NCI-H524 (cell line): Measurements from ENCODE around the gene GMIP.
"Not testable (repeated sequence)": the region's sequence is repeated elsewhere in the genome, so short reads cannot be mapped to it uniquely, and the experiment has no call there.

Experiments
- DNase-seq, 2 experiments: peaks; one replicate each; lab custom pipeline; 2025; lab: John Stamatoyannopoulos, UW

GMIP gene

DNA sequence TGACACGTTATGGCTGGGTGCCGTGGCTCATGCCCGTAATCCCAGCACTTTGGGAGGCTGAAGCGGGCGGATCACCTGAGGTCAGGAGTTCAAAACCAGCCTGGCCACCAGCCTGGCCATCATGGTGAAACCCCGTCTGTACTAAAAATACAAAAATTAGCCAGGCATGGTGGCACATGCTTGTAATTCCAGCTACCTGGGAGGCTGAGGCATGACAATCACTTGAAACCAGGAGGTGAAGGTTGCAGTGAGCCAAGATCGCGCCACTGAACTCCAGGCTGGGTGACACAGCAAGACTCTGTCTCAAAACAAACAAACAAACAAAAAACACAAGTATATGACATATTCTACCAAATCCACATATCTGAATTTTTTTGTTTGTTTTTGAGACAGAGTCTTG is 36.8 kb downstream of the GMIP start:
- not testable (repeated sequence) for DNase-seq

- DNase-seq = peak in 1 of 2 experiments; percentile 54
These were observed 37.4 kb downstream of the GMIP start for GRCh38 chr19:19606021-19606420.

- no peak for DNase-seq
These were observed 40.6 kb downstream of the GMIP start for GRCh38 chr19:19602713-19603324.

- DNase-seq = no peak
These were observed 41.2 kb downstream of the GMIP start for GRCh38 chr19:19602136-19602712.

DNA sequence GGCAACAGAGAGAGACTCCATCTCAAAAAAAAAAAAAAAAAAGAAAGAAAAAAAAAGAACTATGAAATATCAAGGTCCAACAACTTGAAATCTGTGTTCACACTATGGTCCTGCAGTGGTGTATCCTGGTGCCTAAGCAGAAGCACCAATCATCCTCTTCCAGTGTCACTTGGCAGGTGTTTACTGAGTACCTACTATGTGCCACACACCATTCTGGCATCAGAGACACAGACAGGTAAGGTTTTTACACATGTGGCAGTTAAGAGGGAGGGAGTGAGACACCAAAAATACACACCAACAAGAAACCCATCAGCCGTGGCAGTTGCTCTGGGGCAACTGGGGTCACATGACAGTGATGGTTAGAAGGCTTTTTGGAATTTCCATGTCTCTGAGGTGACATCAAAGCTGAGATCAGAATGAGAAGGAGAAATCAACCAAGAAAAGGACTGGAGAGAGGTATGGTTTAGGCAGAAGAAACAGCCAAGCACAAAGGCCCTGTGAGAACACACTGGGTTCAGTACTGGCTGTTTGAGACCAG is 42.6 kb downstream of the GMIP start:
- no peak for DNase-seq

DNA sequence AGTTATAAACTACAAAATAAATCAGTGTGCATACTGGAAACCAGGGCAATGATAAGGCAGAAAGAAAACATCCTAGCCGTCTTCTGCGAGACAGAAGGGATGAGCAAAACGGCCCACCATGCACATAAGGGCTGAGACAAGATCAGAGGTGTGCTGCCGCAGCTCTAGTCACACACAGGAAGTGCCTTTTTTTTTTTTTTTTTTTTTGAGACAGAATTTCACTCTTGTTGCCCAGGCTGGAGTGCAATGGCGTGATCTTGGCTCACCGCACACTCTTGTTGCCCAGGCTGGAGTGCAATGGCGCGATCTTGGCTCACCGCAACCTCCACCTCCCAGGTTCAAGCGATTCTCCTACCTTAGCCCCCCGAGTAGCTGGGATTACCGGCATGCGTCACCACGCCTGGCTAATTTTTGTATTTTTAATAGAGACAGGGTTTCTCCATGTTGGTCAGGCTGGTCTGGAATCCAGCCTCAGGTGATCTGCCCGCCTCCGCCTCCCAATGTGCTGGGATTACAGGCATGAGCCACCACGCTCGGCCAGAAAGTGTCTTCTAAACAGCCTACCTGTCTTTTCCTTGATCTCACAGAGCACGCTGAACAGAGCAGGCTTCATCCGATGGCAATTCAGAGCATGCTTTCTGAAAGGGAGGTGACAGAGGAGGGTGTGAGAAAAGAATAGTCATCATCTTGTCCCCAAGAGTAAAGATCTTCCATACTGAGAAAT is 44.6 kb downstream of the GMIP start:
- not testable (repeated sequence) for DNase-seq

DNA sequence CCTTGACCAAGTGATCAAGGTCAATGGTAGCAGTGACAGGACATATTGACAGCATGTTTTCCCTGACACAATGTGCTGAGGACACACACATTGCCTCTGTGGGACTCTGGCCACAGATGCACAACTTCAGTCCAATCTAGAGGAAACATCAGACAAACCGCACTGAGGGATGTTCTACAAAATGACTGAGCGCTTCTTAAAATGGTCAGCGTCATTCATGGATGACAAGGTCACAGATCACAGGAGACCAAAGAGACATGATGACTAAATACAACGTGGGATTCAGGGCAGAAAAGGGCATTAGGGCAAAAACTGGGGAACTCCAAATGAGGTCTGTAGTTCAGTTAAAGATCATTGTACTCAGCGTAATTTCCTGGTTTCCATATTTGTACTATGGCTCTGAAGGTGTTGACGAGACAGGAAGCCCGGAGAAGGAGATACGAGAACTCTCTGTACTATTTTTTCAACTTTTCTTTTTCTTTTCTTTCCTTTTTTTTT is 45.6 kb downstream of the GMIP start:
- DNase-seq = no peak

DNA sequence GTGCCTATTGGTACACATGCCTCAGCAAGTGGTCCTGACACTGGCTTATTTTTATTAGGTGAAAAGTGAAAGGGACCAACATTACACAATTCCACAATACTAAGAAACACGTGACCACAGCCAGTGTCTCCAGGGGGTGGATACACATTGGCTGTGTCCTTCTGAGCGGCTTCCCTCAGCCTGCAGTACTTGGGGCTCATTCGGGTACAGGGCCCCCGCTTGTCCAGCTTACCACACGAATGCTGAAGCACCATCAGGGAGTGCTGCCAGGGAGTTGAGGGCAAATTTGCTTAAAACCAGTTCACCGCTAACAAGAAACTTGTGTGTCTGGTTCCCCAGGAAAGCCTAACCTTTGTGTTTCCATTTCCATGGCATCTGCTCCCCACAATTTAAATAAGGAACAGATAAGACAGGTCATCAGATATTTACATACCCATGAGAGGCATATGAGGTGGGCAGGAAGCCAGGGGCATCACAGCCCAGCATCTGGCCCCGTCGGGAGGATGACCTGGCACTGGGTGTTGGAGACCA is 48.2 kb downstream of the GMIP start:
- DNase-seq = peak in 1 of 2 experiments; percentile 68

GRCh38 chr19:19594381-19594780 is 49.1 kb downstream of the GMIP start:
- no peak for DNase-seq

DNA sequence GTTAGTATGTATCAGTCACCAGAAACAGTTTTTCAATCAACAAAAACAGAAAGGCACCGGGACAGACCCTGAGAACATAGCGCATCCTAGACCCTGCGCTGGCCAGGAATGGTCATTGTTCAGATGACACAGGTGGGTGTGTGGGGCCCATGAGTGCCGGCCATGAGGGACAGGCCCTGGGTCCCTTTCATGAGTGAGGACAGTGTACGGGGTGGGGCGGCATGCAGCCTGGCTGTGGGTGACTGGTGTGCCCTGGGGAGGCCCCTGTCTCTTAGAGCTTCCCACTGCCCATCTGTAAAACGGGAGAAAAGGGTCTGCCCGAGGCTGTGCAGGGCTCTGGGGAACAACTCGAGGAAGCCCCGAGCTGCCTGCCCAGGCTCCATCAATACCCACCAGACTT is 50.8 kb downstream of the GMIP start:
- DNase-seq = no peak

- DNase-seq = no peak
These were observed 52.2 kb downstream of the GMIP start for GRCh38 chr19:19591133-19591825.

DNA sequence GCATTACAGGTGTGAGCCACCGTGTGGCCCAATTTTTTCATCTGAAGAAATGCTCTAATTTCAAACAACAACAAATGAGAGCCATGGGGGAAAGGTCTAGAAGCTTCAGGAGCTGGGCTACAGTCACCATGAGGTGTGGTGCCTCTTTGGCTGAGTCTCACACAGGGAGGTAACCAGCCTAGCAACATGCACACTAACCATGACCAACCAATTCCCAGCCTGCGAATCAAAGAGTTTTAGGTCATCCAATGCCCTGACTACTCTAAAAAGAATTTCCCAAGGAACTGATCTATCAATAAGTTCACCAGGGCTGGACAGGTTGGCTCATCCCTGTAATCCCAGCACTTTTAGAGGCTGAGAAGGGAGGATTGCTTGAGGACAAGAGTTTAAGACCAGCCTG is 54.9 kb downstream of the GMIP start:
- no peak for DNase-seq

- peak; percentile 50 to 71 for DNase-seq
These were observed 55.7 kb downstream of the GMIP start for GRCh38 chr19:19587771-19588170.

GRCh38 chr19:19584356-19584755 is 59.1 kb downstream of the GMIP start:
- DNase-seq = no peak

- DNase-seq = no peak
These were observed 61.0 kb downstream of the GMIP start for GRCh38 chr19:19582471-19582870.

GRCh38 chr19:19581391-19581790 is 62.1 kb downstream of the GMIP start:
- no peak for DNase-seq

DNA sequence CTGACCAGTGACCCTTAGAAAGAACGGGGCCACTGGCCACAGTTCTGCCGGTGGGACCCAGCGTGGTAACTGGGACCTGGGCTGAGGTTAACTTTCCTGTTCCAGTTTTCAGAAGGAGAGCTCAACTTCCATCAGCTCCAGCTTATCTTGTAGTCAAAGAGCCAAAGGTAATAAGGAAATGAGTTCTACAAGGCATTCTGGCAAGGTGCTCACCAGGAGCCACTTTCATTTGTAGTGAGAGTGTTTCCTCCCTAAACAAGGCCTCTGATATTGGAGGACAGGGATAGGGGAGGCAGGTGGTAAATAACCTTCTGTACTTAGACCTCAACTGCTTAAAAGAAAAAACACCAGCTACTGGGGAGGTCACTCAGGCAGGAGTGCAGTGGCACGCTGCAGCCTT is 63.0 kb downstream of the GMIP start:
- DNase-seq = no peak

DNA sequence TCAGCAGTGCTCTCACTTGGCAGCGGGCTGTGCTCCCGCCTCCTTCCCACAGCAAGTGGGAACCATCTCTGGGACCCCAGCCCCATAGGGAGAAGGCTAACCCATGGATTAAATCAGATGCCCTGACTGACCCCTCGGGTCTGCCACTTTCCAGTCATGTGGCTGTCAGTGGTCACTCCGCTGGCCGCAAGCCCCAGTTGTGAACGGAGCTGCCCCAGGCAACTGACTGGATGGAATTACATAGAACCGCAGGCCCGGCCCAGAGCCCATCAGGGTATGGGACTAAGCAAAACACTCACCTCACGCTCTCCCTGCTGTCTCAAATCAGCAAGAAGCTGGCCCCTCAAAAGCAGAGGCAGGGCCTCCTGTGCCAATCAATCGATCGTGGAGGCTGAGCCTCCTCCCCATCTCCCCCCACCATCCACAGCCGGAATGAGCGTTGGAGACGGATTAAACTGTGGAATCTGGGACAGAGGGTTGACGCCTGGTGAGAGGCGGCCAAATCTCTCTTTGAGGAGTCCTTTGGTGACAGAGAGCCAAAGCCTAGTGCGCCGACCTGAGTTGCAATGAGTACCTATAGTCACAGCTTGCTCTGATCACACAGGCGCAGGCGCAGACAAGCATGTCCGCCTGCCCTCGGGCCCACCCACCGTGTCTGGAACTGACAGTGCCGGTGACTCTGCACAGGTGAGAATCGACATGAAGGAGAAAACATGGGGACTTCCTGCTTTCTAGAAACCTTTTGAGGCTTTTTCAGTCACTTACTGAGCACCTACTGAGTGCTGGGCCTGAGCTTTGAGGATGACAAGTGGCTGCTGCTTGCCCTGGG is 63.7 kb downstream of the GMIP start:
- DNase-seq = no peak
